Uterus (tissue), 2 donors: Measurements from ENCODE around the gene MYORG.

Experiments
- CTCF ChIP-seq, 4 experiments: fragments of 200-600 bp in 2 of 4; fragments of 450-650 bp in 2 of 4; sonication (generic) in 2 of 4; IDR thresholded peaks; one replicate each; pipeline ENCODE4 v1.5.1; 2016 to 2019; ENCODE audit warnings: antibody characterized with exemption in 4 of 4, mild to moderate bottlenecking in 2 of 4, moderate library complexity in 1 of 4
- POLR2A ChIP-seq, 2 donors: fragments of 450-650 bp; IDR thresholded peaks; one replicate each; pipeline ENCODE4 v1.6.1; 2016; ENCODE audit warnings: antibody characterized with exemption in 2 of 2, mild to moderate bottlenecking in 1 of 2, moderate library complexity in 1 of 2

- TF ChIP-seq CTCF (IDR thresholded peaks at IDR 0.05): peak; percentile 32 to 67 (median 48)
- no peak for TF ChIP-seq POLR2A (IDR thresholded peaks at IDR 0.05)
Measured at GRCh38 chr9:34332076-34332964, 44.4 kb downstream of the MYORG start.
